ENCODE measurements around the gene PHC2. TPM values are rescaled to one million over a fixed set of nuclear protein-coding genes. Genes with fewer than 3 reads are reported as not detected.

The PHC2 gene
- total RNA-seq, 1 experiment from 2014 or later: 9.4 TPM

DNA sequence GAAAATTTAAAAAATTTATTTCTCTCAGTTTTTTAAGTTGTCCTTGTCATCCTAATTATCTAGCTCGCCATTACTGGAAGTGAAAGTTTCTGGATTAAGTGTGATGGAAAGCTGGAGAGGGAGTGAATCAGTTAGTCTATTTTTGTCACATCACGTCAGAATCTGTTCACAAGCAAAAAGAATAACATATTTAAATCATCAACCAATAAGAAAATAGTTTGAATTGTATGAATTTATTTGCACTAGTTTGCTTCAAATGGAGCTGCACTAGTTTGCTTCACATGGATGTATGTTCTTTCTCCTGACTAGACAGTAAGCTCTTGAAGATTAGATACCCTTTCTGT, 22.8 kb downstream of the PHC2 start:
- no peak overlapping the region for H4K91ac ChIP-seq (ENCODE audit: insufficient read length, low read depth, low read length)
- Mint-ChIP-seq H3K36me3 (ENCODE audit: insufficient read depth in 1 of 3, low read depth in 3 of 3) (no peaks in the 10 kb centered on the region), H3K9me3 (no peaks in the 10 kb centered on the region), H3K4me1 (peaks cover 8 to 9% of the 10 kb centered on the region in 2 experiments), H3K27ac (no peak overlapping the region), H3K27me3 (ENCODE audit: low read depth) (no peaks in the 10 kb centered on the region; the same call in none of the 2 replicates), H3K4me3 (no peak overlapping the region)
- H2AK5ac ChIP-seq (ENCODE audit: insufficient read length, low read length): no peak overlapping the region
- no peaks in the 10 kb centered on the region for H3K27me3 ChIP-seq (ENCODE audit: insufficient read depth, low read length)
- TF ChIP-seq, protein P1, sequence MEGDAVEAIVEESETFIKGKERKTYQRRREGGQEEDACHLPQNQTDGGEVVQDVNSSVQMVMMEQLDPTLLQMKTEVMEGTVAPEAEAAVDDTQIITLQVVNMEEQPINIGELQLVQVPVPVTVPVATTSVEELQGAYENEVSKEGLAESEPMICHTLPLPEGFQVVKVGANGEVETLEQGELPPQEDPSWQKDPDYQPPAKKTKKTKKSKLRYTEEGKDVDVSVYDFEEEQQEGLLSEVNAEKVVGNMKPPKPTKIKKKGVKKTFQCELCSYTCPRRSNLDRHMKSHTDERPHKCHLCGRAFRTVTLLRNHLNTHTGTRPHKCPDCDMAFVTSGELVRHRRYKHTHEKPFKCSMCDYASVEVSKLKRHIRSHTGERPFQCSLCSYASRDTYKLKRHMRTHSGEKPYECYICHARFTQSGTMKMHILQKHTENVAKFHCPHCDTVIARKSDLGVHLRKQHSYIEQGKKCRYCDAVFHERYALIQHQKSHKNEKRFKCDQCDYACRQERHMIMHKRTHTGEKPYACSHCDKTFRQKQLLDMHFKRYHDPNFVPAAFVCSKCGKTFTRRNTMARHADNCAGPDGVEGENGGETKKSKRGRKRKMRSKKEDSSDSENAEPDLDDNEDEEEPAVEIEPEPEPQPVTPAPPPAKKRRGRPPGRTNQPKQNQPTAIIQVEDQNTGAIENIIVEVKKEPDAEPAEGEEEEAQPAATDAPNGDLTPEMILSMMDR (conservative IDR thresholded peaks at IDR 0.05): no peak
- H3K56ac ChIP-seq (ENCODE audit: insufficient read length, low read depth, low read length): no peak overlapping the region
- no peak overlapping the region for H2BK20ac ChIP-seq (ENCODE audit: low read depth, low read length, poor library complexity, severe bottlenecking)
- H3K23ac ChIP-seq (ENCODE audit: insufficient read length, low read depth, low read length): no peak overlapping the region
- H3K18ac ChIP-seq (ENCODE audit: insufficient read length, low read depth, low read length): no peak overlapping the region
- H3T11ph ChIP-seq (ENCODE audit: low read length): no peak overlapping the region
- no peak overlapping the region for H2BK5ac ChIP-seq (ENCODE audit: insufficient read length, low read length)
- H4K5ac ChIP-seq (ENCODE audit: insufficient read length, low read depth, low read length): no peak overlapping the region
- no peak overlapping the region for H2BK15ac ChIP-seq (ENCODE audit: low read depth, low read length)
- no peak overlapping the region for H4K8ac ChIP-seq (replicated peaks; ENCODE audit: insufficient read length, low read depth, low read length)
- no peak overlapping the region for H3K4ac ChIP-seq (ENCODE audit: low read depth, low read length)
- H3K4me2 ChIP-seq (ENCODE audit: insufficient read depth, insufficient read length, low read length): no peak overlapping the region
- no peaks in the 10 kb centered on the region for H3K79me2 ChIP-seq (ENCODE audit: insufficient read depth, low read length)
- DNase-seq: no peak
- no peaks in the 10 kb centered on the region for H3K79me1 ChIP-seq (ENCODE audit: insufficient read depth, low read depth, low read length, poor library complexity, severe bottlenecking)
- H3K9ac ChIP-seq (ENCODE audit: extremely low read depth, insufficient read length, low read length): no peak overlapping the region
- H3K27ac ChIP-seq (ENCODE audit: insufficient read length, low read depth, low read length): no peak overlapping the region
- no peak overlapping the region for H2AFZ ChIP-seq (ENCODE audit: low read length)
- no peaks in the 10 kb centered on the region for H3K4me1 ChIP-seq (ENCODE audit: insufficient read depth, low read length)
- H3K23me2 ChIP-seq (ENCODE audit: insufficient read length, low read depth, low read length, poor library complexity, severe bottlenecking): no peaks in the 10 kb centered on the region
- H4K20me1 ChIP-seq (ENCODE audit: control insufficient read depth, insufficient read depth, insufficient read length): no peaks in the 10 kb centered on the region
- H2BK12ac ChIP-seq (ENCODE audit: insufficient read length, low read depth, low read length): no peak overlapping the region
- no CpG with 5 or more reads among the region's 2 CpGs for WGBS (ENCODE audit: extremely low coverage, insufficient read length, low lambda C conversion rate)
- no peak overlapping the region for H3K14ac ChIP-seq (ENCODE audit: insufficient read depth, low read length)
- no peaks in the 10 kb centered on the region for H3K9me3 ChIP-seq (ENCODE audit: control insufficient read depth, low read depth, low read length)
- no peak overlapping the region for H2BK120ac ChIP-seq (ENCODE audit: low read depth, low read length, poor library complexity, severe bottlenecking)

Data from H9 (cell line).